HUES48 (cell line): Measurements from ENCODE around the gene COX6B2.

Experiments used
- H3K27ac ChIP-seq: one replicate; pipeline ENCODE4 v1.7.0; 2013; ENCODE audit warnings: low read depth, low read length, inconsistent platforms
- H3K27me3 ChIP-seq: 2 replicates; pipeline ENCODE4 v1.6.1; 2013; ENCODE audit warnings: mild to moderate bottlenecking, low read length; ENCODE audit not compliant: control insufficient read depth, insufficient read depth
- H3K36me3 ChIP-seq: 2 replicates; pipeline ENCODE4 v1.6.1; 2013; ENCODE audit warnings: low read length; ENCODE audit not compliant: control insufficient read depth, insufficient read depth
- H3K4me1 ChIP-seq: 2 replicates; pipeline ENCODE4 v1.6.1; 2013; ENCODE audit warnings: mild to moderate bottlenecking, low read length; ENCODE audit not compliant: control insufficient read depth, insufficient read depth
- H3K4me3 ChIP-seq: 2 replicates; pipeline ENCODE4 v1.5.1; 2013; ENCODE audit warnings: mild to moderate bottlenecking, low read depth, low read length
- H3K9ac ChIP-seq: 2 replicates; pipeline ENCODE4 v1.6.1; 2013; ENCODE audit warnings: mild to moderate bottlenecking, low read depth, low read length, moderate library complexity
- H3K9me3 ChIP-seq: 2 replicates; pipeline ENCODE4 v1.6.1; 2013; ENCODE audit warnings: low read length; ENCODE audit not compliant: control insufficient read depth, insufficient read depth

The COX6B2 gene

DNA sequence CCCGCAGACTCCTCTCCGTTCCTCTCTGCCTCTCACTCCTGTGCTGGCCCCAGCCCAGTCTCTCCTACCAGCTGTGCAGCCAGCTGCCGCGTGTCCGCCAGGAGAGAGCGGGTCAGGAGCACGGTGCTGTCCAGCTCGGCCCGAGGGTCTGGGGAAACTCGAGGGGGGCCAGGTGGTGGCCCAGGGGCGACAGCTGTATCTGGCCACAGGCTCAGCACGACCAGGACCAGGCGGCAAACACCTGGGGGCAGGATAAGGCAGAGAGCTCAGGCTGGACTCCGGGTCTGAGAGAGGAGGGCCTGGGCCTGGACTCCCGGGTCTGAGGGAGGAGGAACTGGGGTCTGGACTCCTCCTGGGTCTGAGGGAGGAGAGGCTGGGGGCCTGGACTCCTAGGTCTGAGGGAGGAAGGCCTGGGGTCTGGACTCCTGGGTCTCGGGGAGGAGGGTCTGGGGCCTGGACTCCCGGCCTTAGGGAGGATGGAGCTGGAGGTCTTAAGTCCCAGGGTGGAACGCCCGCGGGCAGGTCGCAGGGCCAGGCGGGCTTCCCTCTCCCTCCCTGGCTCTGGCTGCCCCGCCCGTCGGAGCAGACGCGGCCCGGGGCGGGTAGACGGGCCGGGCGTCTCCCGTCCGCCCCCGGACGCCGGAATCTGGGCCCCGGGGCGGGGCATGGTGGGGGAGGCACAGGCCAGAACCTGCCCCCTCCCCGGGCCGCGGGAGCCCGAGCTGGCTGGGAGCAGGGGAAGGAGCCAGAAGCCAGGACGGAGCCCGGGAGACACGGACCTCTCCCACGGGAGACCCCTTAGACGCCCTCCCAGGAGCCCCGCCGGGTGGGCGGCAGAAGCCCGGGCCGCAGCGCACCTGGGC lies 14.4 kb upstream of the COX6B2 start:
- peaks cover 42% of the 10 kb centered on the region for H3K27me3 ChIP-seq
- no peaks in the 10 kb centered on the region for H3K9me3 ChIP-seq
- no peak overlapping the region for H3K9ac ChIP-seq
- no peaks in the 10 kb centered on the region for H3K36me3 ChIP-seq
- H3K4me1 ChIP-seq, result peaks cover 22% of the 10 kb centered on the region
- peak overlapping the region; percentile 62 for H3K4me3 ChIP-seq
- no peak overlapping the region for H3K27ac ChIP-seq

DNA sequence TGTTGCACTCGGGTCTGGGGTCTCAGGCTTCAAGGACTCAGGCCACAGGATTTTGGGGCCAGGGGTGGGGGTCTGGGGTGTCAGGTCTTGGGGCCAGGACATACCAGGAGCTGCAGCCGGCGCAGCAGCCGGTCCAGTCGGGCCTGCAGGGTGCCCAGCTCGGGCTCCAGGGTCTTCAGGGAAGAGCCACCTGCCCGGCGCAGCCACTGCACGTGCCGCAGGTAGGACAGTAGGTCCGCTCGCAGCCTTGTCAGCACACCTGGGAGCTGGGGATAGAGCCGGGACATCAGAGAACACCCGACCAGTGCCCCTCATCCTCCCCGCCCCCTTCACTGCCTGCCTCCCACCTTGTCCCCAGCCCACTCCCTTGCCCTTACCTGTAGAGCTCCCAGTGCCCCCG lies 13.6 kb upstream of the COX6B2 start:
- no peak overlapping the region for H3K9ac ChIP-seq
- no peaks in the 10 kb centered on the region for H3K9me3 ChIP-seq
- no peaks in the 10 kb centered on the region for H3K36me3 ChIP-seq
- peaks cover 42% of the 10 kb centered on the region for H3K27me3 ChIP-seq
- no peak overlapping the region for H3K27ac ChIP-seq
- peaks cover 19% of the 10 kb centered on the region for H3K4me1 ChIP-seq
- H3K4me3 ChIP-seq, result no peak overlapping the region

DNA sequence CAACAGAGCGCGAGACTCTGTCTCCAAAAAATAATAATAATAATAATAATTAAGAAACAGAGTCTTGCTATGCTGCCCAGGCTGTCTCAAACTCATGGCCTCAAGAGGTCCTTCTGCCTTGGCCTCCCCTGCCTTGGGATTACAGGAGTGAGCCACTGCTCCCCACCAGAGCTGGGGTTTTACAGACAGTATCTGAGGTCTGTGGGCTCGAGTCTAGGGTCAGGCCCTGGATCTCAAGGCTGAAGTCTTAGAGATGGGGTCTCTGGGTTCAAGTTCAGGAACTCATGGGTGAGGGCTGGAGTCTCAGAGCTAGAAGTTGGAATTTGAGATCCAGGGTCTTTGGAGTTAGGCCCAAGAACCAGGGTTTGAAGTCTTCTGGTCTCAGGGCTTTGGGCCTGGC lies 12.3 kb upstream of the COX6B2 start:
- Histone ChIP-seq H3K27me3 (peaks cover 30% of the 10 kb centered on the region), H3K9me3 (no peaks in the 10 kb centered on the region), H3K4me1 (peaks cover 18% of the 10 kb centered on the region; the same call in 1 of the 2 replicates), H3K4me3 (no peak overlapping the region), H3K9ac (no peak overlapping the region), H3K36me3 (no peaks in the 10 kb centered on the region), H3K27ac (no peak overlapping the region)

DNA sequence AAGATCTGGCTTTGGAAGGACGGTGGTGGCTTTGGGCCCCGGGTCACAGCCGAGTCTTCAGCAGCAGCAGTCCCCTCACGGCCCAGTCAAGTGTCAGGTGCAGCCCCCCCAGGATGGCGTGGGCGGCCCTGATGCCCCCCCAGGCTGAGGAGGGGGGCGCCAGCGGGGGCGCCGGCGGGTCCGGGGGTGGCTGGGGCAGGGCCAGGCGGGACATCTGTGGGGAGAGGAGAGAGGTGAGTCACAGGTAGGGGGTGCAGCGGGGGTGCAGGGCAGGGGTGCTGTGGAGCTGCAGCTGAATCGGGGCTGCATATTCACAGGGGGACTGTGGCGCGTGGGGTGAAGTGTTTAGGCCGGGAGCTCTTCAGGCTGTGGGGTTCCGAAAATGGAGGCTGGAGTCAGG lies 11.4 kb upstream of the COX6B2 start:
- H3K27ac ChIP-seq, result no peak overlapping the region
- peaks cover 17% of the 10 kb centered on the region; the same call in 1 of the 2 replicates for H3K4me1 ChIP-seq
- H3K4me3 ChIP-seq, result no peak overlapping the region
- no peak overlapping the region for H3K9ac ChIP-seq
- peaks cover 22% of the 10 kb centered on the region for H3K27me3 ChIP-seq
- no peaks in the 10 kb centered on the region for H3K36me3 ChIP-seq
- no peaks in the 10 kb centered on the region for H3K9me3 ChIP-seq

DNA sequence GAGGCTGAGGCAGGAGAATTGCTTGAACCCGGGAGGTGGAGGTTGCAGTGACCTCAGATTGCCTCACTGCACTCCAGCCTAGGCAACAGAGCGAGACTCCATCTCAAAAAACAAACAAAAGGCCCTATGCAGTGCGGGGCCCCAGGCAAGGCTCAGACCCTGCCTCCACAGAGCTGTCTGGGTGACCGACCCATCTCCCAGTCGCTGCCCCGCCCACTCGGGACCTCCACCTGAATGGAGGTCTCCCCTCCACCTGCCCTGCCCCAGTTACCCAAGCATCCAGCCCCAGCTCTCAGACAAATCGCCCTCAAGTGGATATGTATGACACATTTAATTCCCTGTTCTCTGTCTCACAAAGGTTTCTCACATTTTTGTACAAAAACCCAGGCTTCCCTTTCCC lies 10.7 kb upstream of the COX6B2 start:
- no peak overlapping the region for H3K4me3 ChIP-seq
- no peak overlapping the region for H3K9ac ChIP-seq
- H3K36me3 ChIP-seq, result no peaks in the 10 kb centered on the region
- H3K4me1 ChIP-seq, result peaks cover 12% of the 10 kb centered on the region; the same call in 1 of the 2 replicates
- H3K27ac ChIP-seq, result no peak overlapping the region
- no peaks in the 10 kb centered on the region for H3K9me3 ChIP-seq
- peaks cover 16% of the 10 kb centered on the region for H3K27me3 ChIP-seq

DNA sequence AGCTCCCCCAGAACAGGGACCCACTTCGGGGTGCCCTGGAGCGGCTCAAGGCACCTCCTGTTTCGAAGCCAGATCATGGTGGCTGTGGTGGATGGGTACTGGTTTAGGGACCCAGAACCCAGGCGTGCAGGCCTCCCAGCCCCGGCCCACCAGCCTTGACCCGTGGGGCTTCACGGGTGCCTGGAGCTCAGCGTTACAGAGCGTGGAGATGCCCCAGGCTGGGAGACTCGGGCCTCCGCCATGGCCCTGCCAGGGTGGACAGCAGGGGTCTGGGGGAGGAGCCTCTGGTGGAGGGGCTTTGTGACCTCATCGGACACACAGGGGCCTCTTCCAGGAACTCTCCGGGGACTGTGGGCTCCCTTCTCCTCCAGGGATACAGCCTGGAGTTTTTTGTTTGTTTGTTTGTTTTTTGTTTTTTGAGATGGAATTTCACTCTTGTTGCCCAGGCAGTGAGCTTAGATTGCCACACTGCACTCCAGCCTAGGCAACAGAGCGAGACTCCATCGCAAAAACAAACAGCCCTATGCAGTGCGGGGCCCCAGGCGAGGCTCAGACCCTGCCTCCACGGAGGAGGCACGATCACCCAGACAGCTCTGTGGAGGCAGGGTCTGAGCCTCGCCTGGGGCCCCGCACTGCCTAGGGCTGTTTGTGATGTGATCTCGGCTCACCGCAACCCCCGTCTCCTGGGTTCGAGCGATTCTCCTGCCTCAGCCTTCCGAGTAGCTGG lies 8.6 kb upstream of the COX6B2 start, which contains the start of gene GARIN5B:
TSS of gene GARIN5B (minus strand) at position 271 of the 727 bp plus-strand sequence. CDS start at position 77, 194 bp downstream.
- no peak within 1 kb of the TSS for H3K4me3 ChIP-seq
- peaks cover 7% of the 10 kb centered on the region; the same call in 1 of the 2 replicates for H3K4me1 ChIP-seq
- no peak within 1 kb of the TSS for H3K27ac ChIP-seq
- H3K9ac ChIP-seq, result no peak within 1 kb of the TSS
- peaks cover 7% of the 10 kb centered on the region; the same call in 1 of the 2 replicates for H3K27me3 ChIP-seq
- no peaks in the 10 kb centered on the region for H3K36me3 ChIP-seq
- H3K9me3 ChIP-seq, result no peaks in the 10 kb centered on the region

DNA sequence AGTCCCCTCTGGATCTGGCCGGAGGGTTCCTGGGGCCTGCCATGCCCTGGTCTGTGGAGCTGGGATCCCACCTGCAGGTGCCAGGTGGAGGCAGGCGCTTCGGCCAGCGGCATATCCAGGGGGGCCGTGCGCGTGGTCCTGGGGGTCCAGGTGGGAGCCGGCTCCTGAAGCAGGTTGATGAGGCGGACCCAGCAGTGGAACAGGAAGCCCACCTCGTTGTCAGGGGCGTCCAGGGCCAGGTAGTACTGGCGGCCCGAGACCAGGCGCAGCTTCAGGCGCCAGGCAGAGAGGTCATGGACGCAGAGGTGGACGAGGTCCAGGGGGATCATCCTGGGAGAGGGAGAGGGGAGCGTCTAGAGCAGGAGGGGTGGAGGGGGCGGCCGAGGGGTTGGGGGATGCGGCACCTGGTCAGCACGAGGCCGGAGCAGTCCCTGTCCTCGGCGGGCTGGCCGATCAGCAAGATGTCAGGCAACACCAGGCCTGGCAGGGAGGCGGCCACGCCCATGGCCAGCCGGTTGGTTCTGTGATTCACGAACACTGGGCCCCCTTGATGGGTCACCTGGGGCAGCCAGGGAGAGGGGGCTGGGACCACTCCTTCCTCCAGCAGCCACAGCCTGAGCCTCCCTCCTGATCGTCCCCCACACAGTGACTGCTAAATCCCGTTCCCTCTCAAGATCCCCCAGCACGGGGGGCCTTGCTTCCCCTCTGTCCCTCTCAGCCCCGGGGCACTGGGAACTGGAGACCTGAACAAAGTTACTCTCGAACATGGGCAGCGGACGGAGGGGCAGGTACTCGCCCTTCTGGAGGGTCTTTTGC lies 7.9 kb upstream of the COX6B2 start:
- no peak overlapping the region for H3K4me3 ChIP-seq
- H3K9ac ChIP-seq, result no peak overlapping the region
- H3K36me3 ChIP-seq, result no peaks in the 10 kb centered on the region
- H3K27me3 ChIP-seq, result peaks cover 9% of the 10 kb centered on the region
- H3K9me3 ChIP-seq, result no peaks in the 10 kb centered on the region
- no peak overlapping the region for H3K27ac ChIP-seq
- H3K4me1 ChIP-seq, result peaks cover 7% of the 10 kb centered on the region; the same call in 1 of the 2 replicates

DNA sequence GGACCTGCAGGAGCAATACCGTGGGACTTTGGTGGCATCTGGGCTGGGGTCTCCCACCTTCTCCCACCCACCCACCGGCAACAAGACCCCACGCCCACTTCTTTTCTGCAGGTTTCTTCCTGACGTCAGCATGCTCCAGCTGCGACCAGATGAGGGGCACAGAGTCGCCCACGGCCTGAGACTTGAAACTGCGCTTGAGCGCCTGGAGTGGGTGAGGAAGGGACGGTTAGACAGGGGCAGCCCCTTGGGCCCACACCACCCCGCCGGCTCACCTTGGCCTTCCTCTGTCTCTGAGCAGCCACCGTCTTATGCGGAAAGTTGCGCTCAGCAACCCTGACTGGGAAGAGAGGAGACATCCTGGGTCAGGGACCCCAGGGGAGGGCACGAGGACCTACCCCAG lies 6.4 kb upstream of the COX6B2 start:
- Histone ChIP-seq H3K9ac (no peak overlapping the region), H3K4me1 (peaks cover 7% of the 10 kb centered on the region; the same call in 1 of the 2 replicates), H3K9me3 (no peaks in the 10 kb centered on the region), H3K36me3 (no peaks in the 10 kb centered on the region), H3K27ac (no peak overlapping the region), H3K27me3 (peaks cover 23% of the 10 kb centered on the region), H3K4me3 (no peak overlapping the region)

DNA sequence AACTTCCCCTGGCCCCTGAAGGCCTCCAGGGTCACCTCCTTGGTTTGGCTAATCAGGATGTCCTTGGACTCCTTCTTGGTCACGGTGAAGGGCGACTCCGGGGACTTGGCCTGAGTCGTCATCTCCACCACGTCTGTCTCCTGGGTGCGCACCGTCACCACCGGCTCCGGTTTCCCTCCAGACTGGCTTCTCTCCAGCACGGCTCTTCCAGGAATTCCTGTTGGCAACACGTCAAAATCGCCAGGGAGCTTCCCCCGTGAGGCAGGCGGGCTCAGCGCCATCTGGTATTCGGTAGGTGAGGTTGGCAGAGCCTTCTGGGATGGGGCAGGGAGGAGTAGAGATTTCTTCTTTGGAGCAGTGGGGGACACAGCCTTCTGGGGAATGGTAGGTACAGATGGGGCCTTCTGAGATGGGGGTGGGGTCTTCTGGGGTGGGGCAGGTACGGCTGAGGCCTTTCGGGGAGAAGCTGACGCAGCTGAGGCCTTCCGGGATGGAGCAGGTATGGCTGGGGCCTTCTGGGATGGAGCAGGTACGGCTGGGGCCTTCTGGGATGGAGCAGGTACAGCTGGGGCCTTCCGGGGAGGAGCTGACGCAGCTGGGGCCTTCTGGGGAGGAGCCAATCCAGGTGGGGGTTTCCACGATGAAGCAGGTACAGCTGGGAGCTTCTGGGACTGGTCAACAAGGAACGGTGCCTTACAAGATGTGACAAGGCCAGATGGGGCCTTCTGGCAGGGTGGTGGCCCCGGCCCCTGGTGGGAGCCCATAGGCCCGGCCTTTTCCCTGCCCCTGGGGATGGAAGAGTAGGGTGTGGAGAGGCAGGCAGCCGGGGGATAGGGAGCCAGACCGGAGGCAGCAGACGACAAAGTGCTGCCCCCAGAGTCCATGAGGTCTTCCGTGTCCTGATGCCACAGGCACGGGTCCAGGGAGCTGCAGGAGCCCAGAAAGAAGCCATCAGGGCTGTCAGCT lies 4.7 kb upstream of the COX6B2 start:
- peaks cover 35% of the 10 kb centered on the region for H3K27me3 ChIP-seq
- no peaks in the 10 kb centered on the region for H3K9me3 ChIP-seq
- H3K9ac ChIP-seq, result no peak overlapping the region
- H3K4me1 ChIP-seq, result peaks cover 11% of the 10 kb centered on the region; the same call in 1 of the 2 replicates
- H3K36me3 ChIP-seq, result no peaks in the 10 kb centered on the region
- no peak overlapping the region for H3K27ac ChIP-seq
- H3K4me3 ChIP-seq, result no peak overlapping the region

DNA sequence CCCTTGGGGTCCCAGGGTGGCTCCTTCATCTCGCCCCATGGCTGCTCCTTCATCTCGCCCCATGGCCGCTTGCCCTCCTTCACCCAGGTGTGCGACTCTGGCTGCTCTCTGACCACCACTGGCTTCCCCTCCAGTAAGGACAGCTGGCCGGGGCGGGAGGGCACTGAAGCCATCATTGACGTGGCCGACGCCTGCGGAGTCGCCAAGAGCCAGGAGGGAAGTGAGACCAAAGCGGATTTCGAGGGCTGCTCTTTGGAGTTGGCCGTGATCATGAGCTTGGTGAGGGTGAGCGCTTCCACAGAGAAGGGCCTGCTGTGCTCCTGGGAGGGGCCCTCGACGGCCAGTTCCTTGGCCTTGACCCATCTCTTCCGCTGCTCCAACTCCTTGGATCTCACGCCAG lies 4.0 kb upstream of the COX6B2 start:
- no peaks in the 10 kb centered on the region for H3K9me3 ChIP-seq
- no peak overlapping the region for H3K27ac ChIP-seq
- H3K9ac ChIP-seq, result no peak overlapping the region
- peaks cover 11% of the 10 kb centered on the region for H3K4me1 ChIP-seq
- H3K4me3 ChIP-seq, result no peak overlapping the region
- no peaks in the 10 kb centered on the region for H3K36me3 ChIP-seq
- peaks cover 39% of the 10 kb centered on the region for H3K27me3 ChIP-seq
